ENCODE results near the gene ABCB9. TPM values are rescaled to one million over a fixed set of nuclear protein-coding genes. Genes with fewer than 3 reads are reported as not detected.
A peak's percentile ranks its signal among the peaks of the same experiment; 100 is the strongest.

ABCB9 gene
- total and polyA plus RNA-seq, 2 of the 8 experiments (the other 6 are each of a cell fraction or from before 2014, with no cell fraction given): 3.8 to 8.0 TPM

DNA sequence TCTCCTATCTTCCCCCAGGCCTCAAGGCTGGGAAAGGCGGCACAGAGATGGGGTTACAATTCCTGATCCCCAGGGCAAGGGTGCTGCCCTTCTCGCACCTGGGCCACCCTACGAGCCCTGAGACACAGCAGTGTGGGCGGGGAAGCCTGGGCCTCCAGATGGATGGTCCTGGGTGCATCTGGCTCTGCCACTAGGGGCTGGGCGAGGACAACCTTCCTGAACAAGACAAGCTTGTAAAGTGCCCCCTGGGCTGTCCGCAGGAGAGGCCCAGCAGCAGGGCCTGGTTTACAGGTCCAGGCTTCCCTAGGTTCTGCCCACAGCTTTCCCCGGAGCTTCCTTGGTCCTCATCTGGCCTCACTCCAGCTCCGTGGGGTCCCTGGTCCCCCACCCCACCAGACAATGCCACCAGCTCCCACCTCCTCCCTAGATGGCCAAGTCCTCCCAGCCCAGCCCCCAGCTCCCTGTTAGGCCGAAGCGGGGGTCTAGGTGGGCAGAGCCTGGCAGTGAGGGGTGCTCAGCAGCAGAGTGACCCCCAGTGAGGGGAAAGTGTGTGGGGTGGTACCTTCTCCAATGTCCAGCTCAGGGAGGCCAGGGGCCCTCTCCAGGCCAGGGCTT lies 23.1 kb upstream of the ABCB9 start:
- H3K23me2 ChIP-seq (ENCODE audit: low read depth, low read length): 0 out of 2 replicates have a peak, but pooled peaks cover 2% of the 10 kb centered on the region
- H2BK15ac ChIP-seq (ENCODE audit: low read length): no peak overlapping the region
- no peak overlapping the region for H4K91ac ChIP-seq (replicated peaks; ENCODE audit: insufficient read length, low read length)
- no peak overlapping the region for H3K4me3 ChIP-seq (ENCODE audit: extremely low read depth in 1 of 4, insufficient read depth in 2 of 4, low read depth in 3 of 4, low read length in 4 of 4)
- H3K9me3 ChIP-seq (ENCODE audit: insufficient read depth in 2 of 2, low read depth in 1 of 2, low read length in 1 of 2): no peaks in the 10 kb centered on the region
- H3K79me2 ChIP-seq (ENCODE audit: control insufficient read depth in 1 of 2, insufficient read depth in 2 of 2, low read length in 2 of 2): no peaks in the 10 kb centered on the region
- no peaks in the 10 kb centered on the region for H4K20me1 ChIP-seq (replicated peaks in 1 of 2; ENCODE audit: control insufficient read depth in 1 of 2, insufficient read depth in 2 of 2, low read length in 2 of 2)
- H3K4me1 ChIP-seq (replicated peaks in 1 of 4; ENCODE audit: control insufficient read depth in 3 of 4, insufficient read depth in 4 of 4, low read length in 3 of 4): no peaks in the 10 kb centered on the region; a peak in 4 of 7 replicates
- H2AK5ac ChIP-seq (ENCODE audit: low read depth, low read length): no peak overlapping the region
- H3K56ac ChIP-seq (replicated peaks; ENCODE audit: insufficient read length, low read depth, low read length): no peak overlapping the region
- peak overlapping the region; percentile 86; the same call in 1 of the 2 replicates for H4K8ac ChIP-seq (ENCODE audit: extremely low read depth, insufficient read depth, low read length)
- H3K14ac ChIP-seq (ENCODE audit: insufficient read length): no peak overlapping the region
- H3K4me2 ChIP-seq (ENCODE audit: insufficient read depth in 1 of 2, low read depth in 2 of 2, low read length in 2 of 2): no peak overlapping the region
- H2BK12ac ChIP-seq (ENCODE audit: low read depth, low read length): no peak overlapping the region
- no peak overlapping the region for H2BK20ac ChIP-seq (ENCODE audit: low read length)
- ChIA-PET CTCF (ENCODE audit: partially characterized antibody) (interaction anchor here (0.8 to 2.5 kb wide), 17 partner anchors 8 to 254 kb away, joined by 3 to 10 read pairs (median 4); no protein-coding TSS in a partner anchor), POLR2A (ENCODE audit: partially characterized antibody) (interaction anchor here (0.9 to 2.1 kb wide), 5 partner anchors 8 to 243 kb away, joined by 3 to 8 read pairs (median 5); partner anchors contain the start of genes ARL6IP4, MPHOSPH9, MTRFR and OGFOD2)
- no peak overlapping the region for H2BK5ac ChIP-seq (ENCODE audit: low read depth, low read length)
- H4K5ac ChIP-seq (ENCODE audit: insufficient read length, low read depth, low read length): no peak overlapping the region
- H3K18ac ChIP-seq (ENCODE audit: extremely low read depth, low read length): no peak overlapping the region
- 86% methylated on average over 10 of the region's 10 CpGs; no CpG with 5 or more reads in 1 of the 2 experiments for WGBS, 2 experiments (ENCODE audit: extremely low coverage in 1 of 2, insufficient coverage in 1 of 2, insufficient read length in 1 of 2, insufficient replicate concordance in 2 of 2, low coverage in 1 of 2, low lambda C conversion rate in 2 of 2, missing lambda C conversion rate in 1 of 2)
- no peak overlapping the region for H3K27ac ChIP-seq (ENCODE audit: low read depth, low read length)
- TF ChIP-seq, protein P1, sequence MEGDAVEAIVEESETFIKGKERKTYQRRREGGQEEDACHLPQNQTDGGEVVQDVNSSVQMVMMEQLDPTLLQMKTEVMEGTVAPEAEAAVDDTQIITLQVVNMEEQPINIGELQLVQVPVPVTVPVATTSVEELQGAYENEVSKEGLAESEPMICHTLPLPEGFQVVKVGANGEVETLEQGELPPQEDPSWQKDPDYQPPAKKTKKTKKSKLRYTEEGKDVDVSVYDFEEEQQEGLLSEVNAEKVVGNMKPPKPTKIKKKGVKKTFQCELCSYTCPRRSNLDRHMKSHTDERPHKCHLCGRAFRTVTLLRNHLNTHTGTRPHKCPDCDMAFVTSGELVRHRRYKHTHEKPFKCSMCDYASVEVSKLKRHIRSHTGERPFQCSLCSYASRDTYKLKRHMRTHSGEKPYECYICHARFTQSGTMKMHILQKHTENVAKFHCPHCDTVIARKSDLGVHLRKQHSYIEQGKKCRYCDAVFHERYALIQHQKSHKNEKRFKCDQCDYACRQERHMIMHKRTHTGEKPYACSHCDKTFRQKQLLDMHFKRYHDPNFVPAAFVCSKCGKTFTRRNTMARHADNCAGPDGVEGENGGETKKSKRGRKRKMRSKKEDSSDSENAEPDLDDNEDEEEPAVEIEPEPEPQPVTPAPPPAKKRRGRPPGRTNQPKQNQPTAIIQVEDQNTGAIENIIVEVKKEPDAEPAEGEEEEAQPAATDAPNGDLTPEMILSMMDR (IDR thresholded peaks at IDR 0.05; ENCODE audit: control extremely low read depth in 1 of 3, insufficient read depth in 1 of 3, low read depth in 1 of 3, low read length in 3 of 3): peak in 2 of 3 experiments; percentile 21 to 36; a peak in 2 of 4 replicates
- TF ChIP-seq RAD21 (IDR thresholded peaks at IDR 0.05 in 1 of 2, conservative IDR thresholded peaks at IDR 0.05 in 1 of 2; ENCODE audit: low read depth in 2 of 2, low read length in 2 of 2): peak; percentile 14 to 36; a peak in 3 of 4 replicates
- no peak for TF ChIP-seq BCL11A (IDR thresholded peaks at IDR 0.05; ENCODE audit: low read depth in 2 of 2, low read length in 2 of 2)
- FAIRE-seq (no peak), DNase-seq (ENCODE audit: low read depth in 1 of 2, low spot score in 2 of 2) (no peak)
- no peaks in the 10 kb centered on the region for H3K27me3 ChIP-seq (replicated peaks in 1 of 4; ENCODE audit: control insufficient read depth in 3 of 4, extremely low read depth in 1 of 4, insufficient read depth in 3 of 4, low read length in 3 of 4)
- no peak overlapping the region for H3K23ac ChIP-seq (ENCODE audit: insufficient read length)
- no peak overlapping the region for H2AFZ ChIP-seq (ENCODE audit: low read length)
- no peak overlapping the region for H3K9ac ChIP-seq (replicated peaks in 1 of 4; ENCODE audit: extremely low read depth in 1 of 4, low read depth in 3 of 4, low read length in 3 of 4)
- H3K36me3 ChIP-seq (ENCODE audit: control insufficient read depth in 2 of 4, insufficient read depth in 4 of 4, low read length in 3 of 4): no peaks in the 10 kb centered on the region
- no peak overlapping the region for H2BK120ac ChIP-seq (replicated peaks; ENCODE audit: low read depth, low read length)
- H3K4ac ChIP-seq (replicated peaks; ENCODE audit: insufficient read length, low read depth, low read length): no peak overlapping the region
- H3K79me1 ChIP-seq (ENCODE audit: low read depth, low read length): no peaks in the 10 kb centered on the region

Measured in H1 (cell line).